Peyer's patch (tissue), 4 donors: Measurements from ENCODE around the gene DDX39B.
A peak's percentile ranks its signal among the peaks of the same experiment; 100 is the strongest.

Experiments
- CTCF ChIP-seq, 6 experiments: fragments of 450-650 bp in 4 of 6; fragments of 200-600 bp in 2 of 6; sonication (generic) in 1 of 6; IDR thresholded peaks; one replicate each; pipeline ENCODE4 v1.5.1; 2017 to 2019; ENCODE audit warnings: antibody characterized with exemption in 6 of 6, mild to moderate bottlenecking in 3 of 6, moderate library complexity in 1 of 6
- POLR2A ChIP-seq, 2 donors: fragments of 450-650 bp; IDR thresholded peaks; one replicate each; pipeline ENCODE4 v1.5.1; 2017; ENCODE audit warnings: antibody characterized with exemption in 2 of 2, mild to moderate bottlenecking in 2 of 2, moderate library complexity in 2 of 2

GRCh38 chr6:31585491-31585890, 43.7 kb upstream of the DDX39B start:
- TF ChIP-seq CTCF (IDR thresholded peaks at IDR 0.05), result peak in 5 of 6 experiments; percentile 11 to 43 (median 32)
- TF ChIP-seq POLR2A (IDR thresholded peaks at IDR 0.05), result no peak
